HG03378 (cell line): ENCODE results near the gene NELFA.

Experiments
- ATAC-seq: cut with Tn5 transposase; IDR thresholded peaks from one replicate; pipeline ENCODE4 v1.9.1; 2021; ENCODE audit warnings: mild to moderate bottlenecking, moderate library complexity; ENCODE audit not compliant: unreplicated experiment

The NELFA gene

DNA sequence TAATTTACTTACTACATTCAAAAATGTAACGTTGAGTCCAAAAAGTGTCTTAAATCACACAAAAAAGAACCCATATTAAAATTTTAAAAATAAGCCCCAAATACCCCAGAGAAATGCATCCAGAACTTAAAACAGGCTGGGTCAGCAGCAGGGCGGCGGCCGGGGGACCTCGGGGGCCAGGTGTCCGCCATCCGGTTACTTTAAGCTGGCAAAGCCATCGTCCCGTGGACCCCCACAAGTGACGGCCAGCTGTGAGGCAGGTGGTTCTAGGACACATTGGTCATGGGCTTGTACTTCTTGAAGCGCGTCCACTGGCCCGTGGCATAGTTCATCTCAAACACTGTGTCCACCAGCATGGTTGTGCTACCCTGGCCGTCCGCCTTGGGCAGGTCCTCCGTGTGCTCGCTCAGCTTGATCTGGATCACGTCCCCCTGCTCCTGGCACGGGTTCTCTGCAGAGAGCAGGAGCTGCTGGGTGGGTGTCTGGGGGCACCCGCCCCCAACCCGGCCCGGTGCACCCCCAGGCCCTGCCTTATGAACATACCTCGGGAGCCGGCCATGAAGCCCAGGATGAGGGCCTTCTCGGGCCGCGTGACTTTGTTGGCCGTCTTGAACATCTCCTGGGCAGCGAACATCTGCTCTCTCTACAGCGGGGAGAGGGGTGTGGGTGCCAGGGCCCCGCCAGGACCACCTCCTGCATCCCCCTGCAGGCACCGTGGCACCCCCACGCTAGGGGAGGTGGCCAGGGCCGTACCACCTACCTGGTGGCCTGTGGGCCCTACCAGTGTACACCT, 25.5 kb downstream of the NELFA start:
- ATAC-seq = no peak

- ATAC-seq = no peak
Measured at GRCh38 chr4:1982124-1983052, 26.4 kb downstream of the NELFA start.

- ATAC-seq = no peak
Measured at GRCh38 chr4:1981251-1982058, 27.3 kb downstream of the NELFA start.

DNA sequence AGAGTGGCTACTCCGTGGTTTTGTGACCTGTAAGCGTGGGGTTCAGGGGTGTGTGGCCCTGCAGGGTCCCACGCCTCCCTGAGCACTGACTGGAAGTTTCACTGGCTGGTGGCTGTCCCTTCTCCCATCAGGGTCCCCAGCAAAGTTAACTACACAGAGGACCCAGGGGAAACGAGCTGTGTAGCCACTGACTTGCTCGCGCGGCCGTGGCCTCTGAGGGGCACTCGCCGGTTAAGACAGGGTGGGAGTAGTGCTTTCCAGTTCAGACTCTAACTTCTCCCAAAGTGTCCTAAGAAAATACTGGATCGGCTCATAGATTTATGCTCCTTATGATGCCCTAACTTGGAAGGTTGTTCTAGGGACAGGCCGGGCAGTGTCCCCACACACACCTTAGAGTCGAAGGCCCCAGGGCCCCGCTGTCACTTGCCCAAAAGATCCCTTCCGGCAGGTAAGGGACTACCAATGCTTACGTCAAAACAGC, 28.2 kb downstream of the NELFA start:
- no peak for ATAC-seq

GRCh38 chr4:1979477-1980196, 29.1 kb downstream of the NELFA start:
- ATAC-seq = no peak

DNA sequence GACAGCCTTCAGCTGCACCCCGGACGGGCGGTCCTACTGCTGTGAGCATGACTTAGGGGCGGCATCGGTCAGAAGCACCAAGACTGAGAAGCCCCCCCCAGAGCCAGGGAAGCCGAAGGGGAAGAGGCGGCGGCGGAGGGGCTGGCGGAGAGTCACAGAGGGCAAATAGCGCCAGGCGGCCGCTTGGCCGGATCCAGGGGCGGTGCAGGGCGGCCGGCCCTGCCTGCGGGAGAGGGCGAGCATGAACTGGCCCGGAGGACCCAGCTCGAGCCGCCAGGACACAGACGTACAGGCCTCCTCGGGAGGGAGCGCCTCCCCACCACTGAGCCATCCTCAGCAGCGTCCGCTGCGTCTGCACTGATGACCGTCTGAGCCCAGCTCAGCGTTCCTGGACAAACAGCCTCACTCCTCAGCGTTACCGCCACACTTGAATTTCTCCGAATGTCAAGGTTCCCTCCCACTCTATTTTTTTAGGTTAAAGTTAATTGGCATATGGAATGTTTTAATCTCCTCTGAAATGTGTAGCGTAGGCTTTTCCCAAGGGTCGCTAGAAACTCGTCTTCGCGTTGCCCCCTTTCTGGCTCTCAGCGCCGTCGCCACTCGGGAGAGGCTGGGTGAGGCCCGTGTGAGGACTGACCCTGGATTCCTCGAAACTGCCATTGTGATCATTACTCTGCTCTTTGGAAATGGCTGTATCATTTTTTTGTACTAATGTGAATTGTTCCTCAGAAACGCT, 29.9 kb downstream of the NELFA start:
- no peak for ATAC-seq

DNA sequence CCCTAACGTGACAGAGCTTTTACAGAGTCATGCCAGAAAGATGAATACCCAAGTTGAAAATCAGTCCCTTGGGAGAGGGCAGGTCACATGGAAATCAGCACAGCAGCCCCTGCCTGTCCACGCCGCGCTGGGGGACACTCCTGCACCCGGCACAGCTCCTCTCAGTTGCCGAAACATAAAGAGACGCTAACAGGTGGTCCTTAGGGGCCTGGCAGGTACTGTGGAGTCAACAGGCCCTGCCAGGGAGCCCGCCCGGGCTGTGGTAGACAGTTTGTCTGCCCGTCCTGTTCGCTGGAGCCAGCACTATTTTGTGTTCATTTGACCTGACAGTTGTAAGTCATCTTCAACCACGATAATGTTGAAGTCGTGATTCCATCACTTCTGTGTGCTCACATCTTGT, 30.5 kb downstream of the NELFA start:
- ATAC-seq = no peak

- no peak for ATAC-seq
Measured at GRCh38 chr4:1976416-1977352, 32.1 kb downstream of the NELFA start.

GRCh38 chr4:1975880-1976279, 32.9 kb downstream of the NELFA start:
- ATAC-seq = no peak

GRCh38 chr4:1975391-1975801, 33.4 kb downstream of the NELFA start:
- ATAC-seq = no peak

- no peak for ATAC-seq
Measured at GRCh38 chr4:1974840-1975239, 33.9 kb downstream of the NELFA start.

GRCh38 chr4:1973661-1974060, 35.1 kb downstream of the NELFA start:
- no peak for ATAC-seq

- ATAC-seq = no peak
Measured at GRCh38 chr4:1973218-1973617, 35.6 kb downstream of the NELFA start.

- ATAC-seq = no peak
Measured at GRCh38 chr4:1972414-1972813, 36.4 kb downstream of the NELFA start.

- no peak for ATAC-seq
Measured at GRCh38 chr4:1971456-1972200, 37.1 kb downstream of the NELFA start.

DNA sequence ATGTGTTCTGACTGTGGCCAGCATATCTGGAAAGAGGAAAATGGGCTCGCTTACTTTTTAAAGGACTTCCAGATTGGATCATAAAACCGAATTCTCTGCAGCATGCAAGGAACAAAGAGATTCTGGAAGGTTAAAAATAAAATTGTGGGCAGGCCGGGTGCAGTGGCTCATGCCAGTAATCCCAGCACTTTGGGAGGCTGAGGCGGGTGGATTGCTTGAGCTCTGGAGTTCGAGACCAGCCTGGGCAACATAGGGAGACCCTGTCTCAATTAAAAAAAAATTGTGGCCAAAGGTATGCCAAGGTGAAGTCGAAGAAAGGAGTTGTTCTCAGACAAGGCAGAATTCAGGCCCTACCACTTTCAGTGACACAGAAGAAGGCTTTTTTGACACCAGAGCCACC, 37.8 kb downstream of the NELFA start:
- ATAC-seq = no peak

DNA sequence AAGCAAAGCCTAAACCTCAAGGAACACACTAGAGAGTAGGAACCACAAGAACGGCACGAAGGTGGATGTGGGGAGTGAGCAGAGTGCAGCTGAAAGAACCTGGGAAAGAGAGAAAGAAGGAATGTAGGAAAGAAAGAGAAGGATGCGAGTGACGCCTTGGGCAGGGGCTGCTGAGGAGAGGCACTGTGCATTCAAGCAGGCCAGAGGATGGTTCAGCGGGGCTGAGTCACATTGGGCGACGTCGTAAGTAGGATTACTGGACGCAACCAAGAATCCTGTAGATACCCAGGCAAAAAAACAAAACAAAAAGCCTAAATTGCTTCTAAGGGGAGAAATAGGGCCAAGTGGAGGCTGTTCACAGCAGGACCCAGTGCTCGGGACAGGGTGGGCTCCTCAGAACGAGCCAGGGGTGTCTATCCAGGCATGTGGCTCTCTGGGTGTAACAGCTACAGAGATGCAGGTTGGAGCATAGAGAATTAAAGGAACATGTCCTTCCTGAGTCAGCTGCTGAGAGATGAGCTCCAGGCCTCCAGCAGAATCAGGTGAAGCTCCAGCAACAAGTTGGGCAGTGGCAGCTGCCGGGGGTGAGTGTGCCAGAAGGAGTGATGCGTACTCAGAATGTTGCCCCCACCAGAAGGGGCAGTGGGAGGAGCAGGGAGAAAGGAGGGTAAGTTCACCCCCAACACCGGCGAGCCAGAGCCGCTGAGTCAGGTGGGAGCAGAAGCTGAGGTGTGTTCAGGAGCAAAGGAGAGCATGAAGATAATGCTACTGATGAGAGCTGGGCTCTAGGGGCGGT, 38.6 kb downstream of the NELFA start:
- no peak for ATAC-seq
